ENCODE data around the gene SH3RF2. TPM values are rescaled to one million over a fixed set of nuclear protein-coding genes. Genes with fewer than 3 reads are reported as not detected.

The SH3RF2 gene
- total and polyA plus RNA-seq, 9 of the 15 experiments (the other 6 are each of a cell fraction or from before 2014, with no cell fraction given), result 0.05 TPM; not detected in 8

DNA sequence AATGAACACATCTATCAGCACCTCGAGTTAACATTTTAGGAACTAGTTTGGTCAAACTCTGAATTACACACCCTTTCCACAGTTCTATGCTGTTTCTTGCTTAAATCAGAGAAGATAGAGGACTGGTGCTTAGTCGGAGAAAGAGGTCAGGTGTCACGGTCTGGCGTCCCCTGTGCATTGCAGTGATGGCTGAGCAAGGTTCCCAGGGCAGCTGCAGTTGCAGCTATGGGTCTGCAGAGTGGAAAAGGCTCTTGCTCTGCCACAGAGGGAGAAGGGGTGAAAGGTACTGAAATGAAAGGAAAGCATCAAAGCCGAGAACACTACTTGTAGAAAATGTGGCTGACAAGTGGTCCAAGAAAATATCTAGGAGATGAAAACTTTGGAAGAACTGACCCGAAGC lies 25.2 kb upstream of the SH3RF2 start (continued):
- TF ChIP-seq, protein P1, sequence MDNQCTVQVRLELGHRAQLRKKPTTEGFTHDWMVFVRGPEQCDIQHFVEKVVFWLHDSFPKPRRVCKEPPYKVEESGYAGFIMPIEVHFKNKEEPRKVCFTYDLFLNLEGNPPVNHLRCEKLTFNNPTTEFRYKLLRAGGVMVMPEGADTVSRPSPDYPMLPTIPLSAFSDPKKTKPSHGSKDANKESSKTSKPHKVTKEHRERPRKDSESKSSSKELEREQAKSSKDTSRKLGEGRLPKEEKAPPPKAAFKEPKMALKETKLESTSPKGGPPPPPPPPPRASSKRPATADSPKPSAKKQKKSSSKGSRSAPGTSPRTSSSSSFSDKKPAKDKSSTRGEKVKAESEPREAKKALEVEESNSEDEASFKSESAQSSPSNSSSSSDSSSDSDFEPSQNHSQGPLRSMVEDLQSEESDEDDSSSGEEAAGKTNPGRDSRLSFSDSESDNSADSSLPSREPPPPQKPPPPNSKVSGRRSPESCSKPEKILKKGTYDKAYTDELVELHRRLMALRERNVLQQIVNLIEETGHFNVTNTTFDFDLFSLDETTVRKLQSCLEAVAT (IDR thresholded peaks at IDR 0.05), result no peak
- TF ChIP-seq SMARCA4 (IDR thresholded peaks at IDR 0.05) (no peak), ZNF436 (CRISPR knock-in tag; IDR thresholded peaks at IDR 0.05) (no peak), ZNF766 (CRISPR knock-in tag; conservative IDR thresholded peaks at IDR 0.05) (no peak), NR1H2 (CRISPR knock-in tag; IDR thresholded peaks at IDR 0.05) (no peak)
- TF ChIP-seq, protein P2, sequence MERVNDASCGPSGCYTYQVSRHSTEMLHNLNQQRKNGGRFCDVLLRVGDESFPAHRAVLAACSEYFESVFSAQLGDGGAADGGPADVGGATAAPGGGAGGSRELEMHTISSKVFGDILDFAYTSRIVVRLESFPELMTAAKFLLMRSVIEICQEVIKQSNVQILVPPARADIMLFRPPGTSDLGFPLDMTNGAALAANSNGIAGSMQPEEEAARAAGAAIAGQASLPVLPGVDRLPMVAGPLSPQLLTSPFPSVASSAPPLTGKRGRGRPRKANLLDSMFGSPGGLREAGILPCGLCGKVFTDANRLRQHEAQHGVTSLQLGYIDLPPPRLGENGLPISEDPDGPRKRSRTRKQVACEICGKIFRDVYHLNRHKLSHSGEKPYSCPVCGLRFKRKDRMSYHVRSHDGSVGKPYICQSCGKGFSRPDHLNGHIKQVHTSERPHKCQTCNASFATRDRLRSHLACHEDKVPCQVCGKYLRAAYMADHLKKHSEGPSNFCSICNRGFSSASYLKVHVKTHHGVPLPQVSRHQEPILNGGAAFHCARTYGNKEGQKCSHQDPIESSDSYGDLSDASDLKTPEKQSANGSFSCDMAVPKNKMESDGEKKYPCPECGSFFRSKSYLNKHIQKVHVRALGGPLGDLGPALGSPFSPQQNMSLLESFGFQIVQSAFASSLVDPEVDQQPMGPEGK (CRISPR knock-in tag; IDR thresholded peaks at IDR 0.05; ENCODE audit: borderline replicate concordance), result no peak
- TF ChIP-seq, protein P3, sequence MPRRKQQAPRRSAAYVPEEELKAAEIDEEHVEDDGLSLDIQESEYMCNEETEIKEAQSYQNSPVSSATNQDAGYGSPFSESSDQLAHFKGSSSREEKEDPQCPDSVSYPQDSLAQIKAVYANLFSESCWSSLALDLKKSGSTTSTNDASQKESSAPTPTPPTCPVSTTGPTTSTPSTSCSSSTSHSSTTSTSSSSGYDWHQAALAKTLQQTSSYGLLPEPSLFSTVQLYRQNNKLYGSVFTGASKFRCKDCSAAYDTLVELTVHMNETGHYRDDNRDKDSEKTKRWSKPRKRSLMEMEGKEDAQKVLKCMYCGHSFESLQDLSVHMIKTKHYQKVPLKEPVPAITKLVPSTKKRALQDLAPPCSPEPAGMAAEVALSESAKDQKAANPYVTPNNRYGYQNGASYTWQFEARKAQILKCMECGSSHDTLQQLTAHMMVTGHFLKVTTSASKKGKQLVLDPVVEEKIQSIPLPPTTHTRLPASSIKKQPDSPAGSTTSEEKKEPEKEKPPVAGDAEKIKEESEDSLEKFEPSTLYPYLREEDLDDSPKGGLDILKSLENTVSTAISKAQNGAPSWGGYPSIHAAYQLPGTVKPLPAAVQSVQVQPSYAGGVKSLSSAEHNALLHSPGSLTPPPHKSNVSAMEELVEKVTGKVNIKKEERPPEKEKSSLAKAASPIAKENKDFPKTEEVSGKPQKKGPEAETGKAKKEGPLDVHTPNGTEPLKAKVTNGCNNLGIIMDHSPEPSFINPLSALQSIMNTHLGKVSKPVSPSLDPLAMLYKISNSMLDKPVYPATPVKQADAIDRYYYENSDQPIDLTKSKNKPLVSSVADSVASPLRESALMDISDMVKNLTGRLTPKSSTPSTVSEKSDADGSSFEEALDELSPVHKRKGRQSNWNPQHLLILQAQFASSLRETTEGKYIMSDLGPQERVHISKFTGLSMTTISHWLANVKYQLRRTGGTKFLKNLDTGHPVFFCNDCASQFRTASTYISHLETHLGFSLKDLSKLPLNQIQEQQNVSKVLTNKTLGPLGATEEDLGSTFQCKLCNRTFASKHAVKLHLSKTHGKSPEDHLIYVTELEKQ (CRISPR knock-in tag; IDR thresholded peaks at IDR 0.05), result no peak
- TF ChIP-seq, protein P4, sequence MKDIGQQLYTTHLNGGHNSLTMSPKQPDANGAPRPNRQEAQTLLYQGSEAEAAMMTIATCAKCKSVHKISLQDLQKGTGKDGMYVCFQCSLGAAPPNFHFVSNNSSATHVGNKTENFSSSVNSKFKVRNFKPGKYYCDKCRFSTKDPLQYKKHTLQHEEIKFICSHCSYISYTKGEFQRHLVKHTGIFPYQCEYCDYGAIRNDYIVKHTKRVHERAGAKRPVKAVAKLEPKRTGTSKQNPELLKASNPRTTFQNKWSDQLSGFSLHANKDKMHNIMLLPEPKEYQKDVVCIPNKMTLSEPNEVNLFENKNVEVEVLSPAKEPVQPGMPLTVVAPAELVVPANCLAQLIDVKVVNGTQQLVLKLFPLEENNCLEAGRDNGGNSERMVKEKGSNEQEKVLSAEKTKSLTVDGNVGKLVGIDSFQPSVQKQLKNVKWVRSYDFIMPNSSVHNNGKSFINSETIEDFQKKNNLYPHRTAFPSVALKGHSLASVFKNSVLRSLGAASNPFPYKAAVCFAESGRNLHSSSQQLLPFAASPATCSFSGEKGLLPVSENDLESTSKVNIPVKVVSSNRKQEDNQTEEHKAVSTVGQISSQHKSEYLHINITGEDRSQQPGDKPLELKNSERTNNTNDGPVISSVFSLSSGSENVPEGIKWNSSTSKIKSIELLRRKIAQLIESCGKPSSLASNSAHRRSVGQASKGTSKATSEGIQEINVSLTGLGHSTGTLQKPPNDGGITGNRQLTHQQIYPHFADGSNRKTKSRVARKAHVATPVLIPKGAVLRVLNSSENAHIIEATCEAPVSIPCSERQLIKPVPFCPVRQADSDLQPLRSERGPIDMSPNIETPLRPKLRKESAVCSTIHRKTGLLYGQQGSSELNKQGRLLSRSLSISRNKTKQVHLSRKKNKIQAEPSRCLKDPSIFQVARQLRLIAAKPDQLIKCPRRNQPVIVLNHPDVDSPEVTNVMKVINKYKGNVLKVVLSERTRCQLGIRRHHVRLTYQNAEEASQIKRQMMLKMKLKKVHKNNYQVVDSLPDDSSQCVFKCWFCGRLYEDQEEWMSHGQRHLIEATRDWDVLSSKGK (CRISPR knock-in tag; IDR thresholded peaks at IDR 0.05), result no peak

Measured in K562 (cell line).